Neural cell (in vitro differentiated cells): Measurements from ENCODE around the gene LRBA. TPM values are rescaled to one million over a fixed set of nuclear protein-coding genes. Genes with fewer than 3 reads are reported as not detected.

ENCODE experiments used
- H2AFZ ChIP-seq: fragments of 200-600, 300-800 bp; sonication (generic), shearing (Covaris generic); 2 replicates; pipeline ENCODE4 v1.6.0; 2014; ENCODE audit warnings: low read depth, mild to moderate bottlenecking, antibody characterized with exemption, low read length, moderate library complexity
- H3F3A ChIP-seq: fragments of 200-600 bp; shearing (Covaris generic); 2 replicates; pipeline ENCODE4 v1.6.1; 2016; ENCODE audit warnings: mild to moderate bottlenecking, moderate library complexity, mixed read lengths, antibody characterized with exemption, low read length; ENCODE audit not compliant: insufficient read depth, poor library complexity, severe bottlenecking
- H3K27ac ChIP-seq: fragments of 200-600, 300-800 bp; sonication (generic), shearing (Covaris generic); 2 replicates; pipeline ENCODE4 v1.5.1; 2014; ENCODE audit warnings: mild to moderate bottlenecking, low read length, moderate library complexity
- H3K27me3 ChIP-seq: fragments of 300-800, 200-600 bp; sonication (generic), shearing (Covaris generic); 2 replicates; pipeline ENCODE4 v1.6.0; 2014; ENCODE audit warnings: mild to moderate bottlenecking, low read depth, low read length, moderate library complexity; ENCODE audit not compliant: insufficient read depth
- H3K36me3 ChIP-seq: fragments of 300-800, 200-600 bp; sonication (generic), shearing (Covaris generic); 2 replicates; pipeline ENCODE4 v1.5.1; 2014; ENCODE audit warnings: mild to moderate bottlenecking, antibody characterized with exemption, low read length, moderate library complexity; ENCODE audit not compliant: insufficient read depth
- H3K4me2 ChIP-seq: fragments of 300-800, 200-600 bp; sonication (generic), shearing (Covaris generic); 2 replicates; pipeline ENCODE4 v1.6.0; 2014; ENCODE audit warnings: mild to moderate bottlenecking, low read length
- H3K4me3 ChIP-seq: fragments of 300-800, 200-600 bp; sonication (generic), shearing (Covaris generic); 2 replicates; pipeline ENCODE4 v1.5.1; 2014; ENCODE audit warnings: mild to moderate bottlenecking, low read length, moderate library complexity
- H3K79me2 ChIP-seq: fragments of 200-600 bp; shearing (Covaris generic); replicated peaks from 2 replicates; pipeline ENCODE4 v1.6.0; 2014; ENCODE audit warnings: mild to moderate bottlenecking, low read length, moderate library complexity; ENCODE audit not compliant: insufficient read depth
- H3K9ac ChIP-seq: fragments of 300-800, 200-600 bp; sonication (generic), shearing (Covaris generic); 2 replicates; pipeline ENCODE4 v1.6.1; 2016; ENCODE audit warnings: mild to moderate bottlenecking, low read length, mixed read lengths
- H3K9me2 ChIP-seq: fragments of 200-600 bp; shearing (Covaris generic); 2 replicates; pipeline ENCODE4 v1.6.1; 2016; ENCODE audit warnings: mild to moderate bottlenecking, low read length, mixed read lengths; ENCODE audit not compliant: insufficient read depth
- H3K9me3 ChIP-seq: fragments of 200-600, 300-800 bp; sonication (generic), shearing (Covaris generic); 2 replicates; pipeline ENCODE4 v1.6.1; 2016; ENCODE audit warnings: mild to moderate bottlenecking, mixed run types, low read length, moderate library complexity, mixed read lengths
- H4K20me1 ChIP-seq: fragments of 200-600 bp; shearing (Covaris generic); 2 replicates; pipeline ENCODE4 v1.6.1; 2016; ENCODE audit warnings: mild to moderate bottlenecking, mixed run types; ENCODE audit not compliant: insufficient read depth
- EP300 ChIP-seq: fragments of 450-650 bp; conservative IDR thresholded peaks from 2 replicates; pipeline ENCODE4 v1.6.1; 2014; ENCODE audit warnings: antibody characterized with exemption, mild to moderate bottlenecking, moderate library complexity; ENCODE audit not compliant: poor library complexity, severe bottlenecking
- EZH2 ChIP-seq: fragments of 200-600, 300-800 bp; shearing (Covaris generic), sonication (generic); IDR thresholded peaks from 2 replicates; pipeline ENCODE4 v1.6.1; 2014; ENCODE audit warnings: antibody characterized with exemption, low read length, borderline replicate concordance, mild to moderate bottlenecking; ENCODE audit not compliant: insufficient read depth, poor library complexity, severe bottlenecking
- MXI1 ChIP-seq: fragments of 450-650 bp; conservative IDR thresholded peaks from 2 replicates; pipeline ENCODE4 v1.6.1; 2014; ENCODE audit warnings: antibody characterized with exemption, mild to moderate bottlenecking; ENCODE audit not compliant: poor library complexity, severe bottlenecking
- POLR2AphosphoS5 ChIP-seq: IDR thresholded peaks from 2 replicates; pipeline ENCODE4 v1.6.1; 2012
- RAD21 ChIP-seq: fragments of 450-650 bp; conservative IDR thresholded peaks from 2 replicates; pipeline ENCODE4 v1.6.1; 2014; ENCODE audit warnings: antibody characterized with exemption, mild to moderate bottlenecking, moderate library complexity
- SMC3 ChIP-seq: fragments of 450-650 bp; conservative IDR thresholded peaks from 2 replicates; pipeline ENCODE4 v1.6.1; 2014; ENCODE audit warnings: antibody characterized with exemption, mild to moderate bottlenecking, moderate library complexity; ENCODE audit not compliant: poor library complexity
- TAF1 ChIP-seq: IDR thresholded peaks from 2 replicates; pipeline ENCODE4 v1.6.1; 2012; ENCODE audit warnings: low read depth
- polyA plus RNA-seq: library from polyadenylated mRNA; depleted of rRNA; stranded (reverse); fragments of >200 nt; gene quantifications from 2 replicates; pipeline ENCODE4 v1.2.3, GENCODE V29; 2014
- TF ChIP-seq, protein P1 (sequence below): fragments of 450-650 bp; IDR thresholded peaks from 2 replicates; pipeline ENCODE4 v1.5.1; 2014; ENCODE audit warnings: antibody characterized with exemption, mild to moderate bottlenecking, moderate library complexity; ENCODE audit not compliant: poor library complexity, severe bottlenecking
- TF ChIP-seq, protein P2 (sequence below): IDR thresholded peaks from 2 replicates; pipeline ENCODE4 v1.6.1; 2012; ENCODE audit warnings: borderline replicate concordance

Gene LRBA
- polyA plus RNA-seq, 1 donor from 2014 or later: 7.1 TPM

DNA sequence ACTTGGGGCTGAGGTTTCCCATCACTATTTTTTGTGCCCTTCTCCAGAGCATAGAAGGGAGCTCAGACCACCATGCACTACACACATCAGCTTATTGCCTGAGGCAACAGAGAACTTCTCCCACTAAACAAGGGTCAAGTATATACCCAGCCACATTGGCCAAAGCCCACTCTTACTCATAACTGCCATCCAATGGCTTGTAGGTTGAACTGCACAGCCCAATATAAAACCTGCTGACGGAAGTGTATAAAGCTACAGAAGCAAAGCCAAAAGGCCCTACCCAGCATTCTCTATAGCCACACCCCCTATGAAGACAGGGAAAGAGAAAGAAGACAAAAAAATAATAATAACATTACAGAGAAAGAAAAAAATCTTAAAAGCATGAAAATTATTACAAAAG, 139.7 kb downstream of the LRBA start:
- Histone ChIP-seq H3K9me2 (no peaks in the 10 kb centered on the region), H2AFZ (no peak overlapping the region), H4K20me1 (no peaks in the 10 kb centered on the region), H3K27ac (no peak overlapping the region), H3F3A (no peaks in the 10 kb centered on the region), H3K36me3 (no peaks in the 10 kb centered on the region), H3K79me2 (no peaks in the 10 kb centered on the region), H3K9me3 (peaks cover 4% of the 10 kb centered on the region), H3K4me2 (no peak overlapping the region), H3K9ac (no peak overlapping the region), H3K4me3 (no peak overlapping the region), H3K27me3 (no peaks in the 10 kb centered on the region)
- no peak for TF ChIP-seq RAD21
- no peak for TF ChIP-seq TAF1
- TF ChIP-seq, protein P1, sequence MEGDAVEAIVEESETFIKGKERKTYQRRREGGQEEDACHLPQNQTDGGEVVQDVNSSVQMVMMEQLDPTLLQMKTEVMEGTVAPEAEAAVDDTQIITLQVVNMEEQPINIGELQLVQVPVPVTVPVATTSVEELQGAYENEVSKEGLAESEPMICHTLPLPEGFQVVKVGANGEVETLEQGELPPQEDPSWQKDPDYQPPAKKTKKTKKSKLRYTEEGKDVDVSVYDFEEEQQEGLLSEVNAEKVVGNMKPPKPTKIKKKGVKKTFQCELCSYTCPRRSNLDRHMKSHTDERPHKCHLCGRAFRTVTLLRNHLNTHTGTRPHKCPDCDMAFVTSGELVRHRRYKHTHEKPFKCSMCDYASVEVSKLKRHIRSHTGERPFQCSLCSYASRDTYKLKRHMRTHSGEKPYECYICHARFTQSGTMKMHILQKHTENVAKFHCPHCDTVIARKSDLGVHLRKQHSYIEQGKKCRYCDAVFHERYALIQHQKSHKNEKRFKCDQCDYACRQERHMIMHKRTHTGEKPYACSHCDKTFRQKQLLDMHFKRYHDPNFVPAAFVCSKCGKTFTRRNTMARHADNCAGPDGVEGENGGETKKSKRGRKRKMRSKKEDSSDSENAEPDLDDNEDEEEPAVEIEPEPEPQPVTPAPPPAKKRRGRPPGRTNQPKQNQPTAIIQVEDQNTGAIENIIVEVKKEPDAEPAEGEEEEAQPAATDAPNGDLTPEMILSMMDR: no peak
- no peak for TF ChIP-seq POLR2AphosphoS5
- TF ChIP-seq MXI1: no peak

DNA sequence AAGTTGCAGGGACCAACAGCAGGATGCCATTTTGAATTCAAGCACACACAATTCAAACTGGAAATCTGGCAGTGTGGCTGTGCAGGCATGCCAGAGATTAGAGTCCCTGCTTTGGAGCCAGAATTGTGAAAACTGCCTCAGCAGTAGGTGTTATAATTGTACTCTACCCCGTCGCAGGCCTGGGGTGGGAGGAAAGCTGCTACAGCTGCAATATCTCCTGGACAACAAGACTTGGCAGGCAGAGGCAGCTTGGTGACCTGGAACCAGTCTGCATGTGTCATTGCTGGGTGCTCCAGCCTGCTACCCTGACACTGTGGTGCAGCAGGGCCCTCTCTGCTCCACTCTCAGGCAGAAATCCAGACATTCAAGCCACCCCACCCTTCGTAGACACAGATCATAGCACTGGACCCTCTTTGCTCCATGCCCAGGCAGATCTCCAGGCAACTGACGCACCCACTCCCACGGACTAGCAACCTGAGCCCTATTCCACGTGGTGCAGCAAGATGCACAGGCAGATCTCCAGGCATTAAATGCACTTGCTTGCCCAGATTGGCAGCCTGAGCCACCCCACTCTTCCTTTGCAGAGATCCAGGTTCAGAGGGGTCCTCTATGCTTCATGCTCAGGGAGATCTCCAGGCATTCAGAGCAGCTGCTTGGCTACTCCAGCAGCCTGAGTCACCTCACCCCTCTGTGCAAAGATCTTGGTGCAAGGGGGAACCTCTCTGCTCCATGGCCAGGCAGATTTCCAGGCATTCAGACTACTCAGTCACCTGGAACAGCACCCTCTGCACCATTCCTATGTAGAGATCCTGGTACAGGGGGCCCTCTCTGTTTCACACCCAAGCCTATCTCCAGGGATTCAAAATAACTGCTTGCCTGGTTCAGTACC, 140.5 kb downstream of the LRBA start:
- Histone ChIP-seq H3F3A (no peaks in the 10 kb centered on the region), H3K9ac (no peak overlapping the region), H3K4me2 (no peak overlapping the region), H3K27me3 (no peaks in the 10 kb centered on the region), H3K9me2 (no peaks in the 10 kb centered on the region), H2AFZ (no peak overlapping the region), H3K9me3 (peaks cover 3% of the 10 kb centered on the region), H4K20me1 (no peaks in the 10 kb centered on the region), H3K36me3 (no peaks in the 10 kb centered on the region), H3K79me2 (no peaks in the 10 kb centered on the region), H3K27ac (no peak overlapping the region), H3K4me3 (no peak overlapping the region)
- TF ChIP-seq, protein P1: no peak
- TF ChIP-seq EP300 (no peak), TAF1 (no peak), SMC3 (no peak), RAD21 (no peak), POLR2AphosphoS5 (no peak), EZH2 (no peak), MXI1 (no peak)
- TF ChIP-seq, protein P2, sequence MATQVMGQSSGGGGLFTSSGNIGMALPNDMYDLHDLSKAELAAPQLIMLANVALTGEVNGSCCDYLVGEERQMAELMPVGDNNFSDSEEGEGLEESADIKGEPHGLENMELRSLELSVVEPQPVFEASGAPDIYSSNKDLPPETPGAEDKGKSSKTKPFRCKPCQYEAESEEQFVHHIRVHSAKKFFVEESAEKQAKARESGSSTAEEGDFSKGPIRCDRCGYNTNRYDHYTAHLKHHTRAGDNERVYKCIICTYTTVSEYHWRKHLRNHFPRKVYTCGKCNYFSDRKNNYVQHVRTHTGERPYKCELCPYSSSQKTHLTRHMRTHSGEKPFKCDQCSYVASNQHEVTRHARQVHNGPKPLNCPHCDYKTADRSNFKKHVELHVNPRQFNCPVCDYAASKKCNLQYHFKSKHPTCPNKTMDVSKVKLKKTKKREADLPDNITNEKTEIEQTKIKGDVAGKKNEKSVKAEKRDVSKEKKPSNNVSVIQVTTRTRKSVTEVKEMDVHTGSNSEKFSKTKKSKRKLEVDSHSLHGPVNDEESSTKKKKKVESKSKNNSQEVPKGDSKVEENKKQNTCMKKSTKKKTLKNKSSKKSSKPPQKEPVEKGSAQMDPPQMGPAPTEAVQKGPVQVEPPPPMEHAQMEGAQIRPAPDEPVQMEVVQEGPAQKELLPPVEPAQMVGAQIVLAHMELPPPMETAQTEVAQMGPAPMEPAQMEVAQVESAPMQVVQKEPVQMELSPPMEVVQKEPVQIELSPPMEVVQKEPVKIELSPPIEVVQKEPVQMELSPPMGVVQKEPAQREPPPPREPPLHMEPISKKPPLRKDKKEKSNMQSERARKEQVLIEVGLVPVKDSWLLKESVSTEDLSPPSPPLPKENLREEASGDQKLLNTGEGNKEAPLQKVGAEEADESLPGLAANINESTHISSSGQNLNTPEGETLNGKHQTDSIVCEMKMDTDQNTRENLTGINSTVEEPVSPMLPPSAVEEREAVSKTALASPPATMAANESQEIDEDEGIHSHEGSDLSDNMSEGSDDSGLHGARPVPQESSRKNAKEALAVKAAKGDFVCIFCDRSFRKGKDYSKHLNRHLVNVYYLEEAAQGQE: no peak
